HG03565 (cell line): ENCODE results near the gene SNRPF.

ENCODE experiments used
- ATAC-seq: cut with Tn5 transposase; IDR thresholded peaks from one replicate; pipeline ENCODE4 v1.9.1; 2021; ENCODE audit warnings: mild to moderate bottlenecking, moderate library complexity; ENCODE audit not compliant: unreplicated experiment

The SNRPF gene

GRCh38 chr12:95859344-95859816 lies 628 bp downstream of the SNRPF start:
- ATAC-seq = no peak

GRCh38 chr12:95859947-95860850 lies 1.4 kb downstream of the SNRPF start:
- ATAC-seq = no peak

DNA sequence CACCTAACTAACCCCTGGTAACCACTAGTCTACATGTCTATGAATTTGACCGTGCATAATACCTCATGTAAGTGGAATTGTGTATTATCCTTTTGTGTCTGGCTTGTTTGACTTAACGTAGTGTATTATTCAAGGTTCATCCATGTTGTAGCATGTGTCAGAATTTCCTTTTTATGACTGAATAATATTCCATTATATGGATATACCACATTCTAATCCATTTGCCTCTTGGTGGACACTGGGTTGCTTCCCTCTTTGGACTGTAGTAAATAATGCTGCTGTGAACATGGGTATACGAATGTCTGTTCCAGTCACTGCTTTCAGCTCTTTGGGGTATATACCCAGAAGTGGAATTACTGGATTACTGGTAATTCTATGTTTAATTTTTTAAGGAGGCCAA lies 3.3 kb downstream of the SNRPF start:
- ATAC-seq = no peak

- no peak for ATAC-seq
Observed at GRCh38 chr12:95863337-95863736, 4.6 kb downstream of the SNRPF start.

DNA sequence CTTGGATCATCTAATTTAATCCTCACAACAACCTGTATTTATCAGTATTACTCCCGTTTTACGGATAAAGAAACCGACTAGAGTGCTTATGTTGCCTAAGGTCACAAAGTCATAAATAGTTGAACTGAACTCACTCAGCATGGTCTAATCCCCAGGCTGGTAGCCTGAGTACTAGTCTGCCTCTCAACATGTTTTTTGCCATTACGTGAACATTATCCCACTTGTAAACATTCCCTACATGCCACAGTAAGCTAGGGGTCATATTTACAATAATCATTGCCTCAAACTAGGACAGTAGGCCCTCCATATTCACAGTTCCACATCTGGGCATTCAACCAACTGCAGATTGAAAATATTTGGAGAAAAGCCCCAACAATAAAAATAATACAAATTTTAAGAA lies 12.1 kb downstream of the SNRPF start:
- ATAC-seq = no peak

GRCh38 chr12:95874452-95874851 lies 15.7 kb downstream of the SNRPF start:
- ATAC-seq = no peak

GRCh38 chr12:95877622-95878021 lies 18.9 kb downstream of the SNRPF start:
- no peak for ATAC-seq

- ATAC-seq = no peak
Observed at GRCh38 chr12:95880895-95881294, 22.1 kb downstream of the SNRPF start.

- no peak for ATAC-seq
Observed at GRCh38 chr12:95881331-95881955, 22.7 kb downstream of the SNRPF start.

DNA sequence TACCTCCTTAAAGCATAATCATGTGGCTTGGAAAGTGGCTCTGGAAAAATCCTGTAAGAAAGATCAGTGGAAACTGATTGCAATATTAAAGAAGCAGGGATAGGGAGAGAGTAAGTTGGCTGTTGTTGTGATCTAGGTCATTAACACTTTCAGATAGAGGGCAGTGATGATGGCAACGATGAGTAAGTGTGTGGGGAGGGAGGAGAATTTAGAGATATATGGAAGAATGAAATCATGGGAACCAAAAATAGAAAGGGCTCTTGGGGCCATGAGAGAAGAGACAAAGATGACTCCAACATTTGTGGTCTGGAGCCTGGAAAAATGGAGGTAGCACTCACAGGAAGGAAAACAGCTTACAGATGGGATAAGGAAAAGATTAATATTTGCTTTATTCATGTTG lies 23.3 kb downstream of the SNRPF start:
- no peak for ATAC-seq

DNA sequence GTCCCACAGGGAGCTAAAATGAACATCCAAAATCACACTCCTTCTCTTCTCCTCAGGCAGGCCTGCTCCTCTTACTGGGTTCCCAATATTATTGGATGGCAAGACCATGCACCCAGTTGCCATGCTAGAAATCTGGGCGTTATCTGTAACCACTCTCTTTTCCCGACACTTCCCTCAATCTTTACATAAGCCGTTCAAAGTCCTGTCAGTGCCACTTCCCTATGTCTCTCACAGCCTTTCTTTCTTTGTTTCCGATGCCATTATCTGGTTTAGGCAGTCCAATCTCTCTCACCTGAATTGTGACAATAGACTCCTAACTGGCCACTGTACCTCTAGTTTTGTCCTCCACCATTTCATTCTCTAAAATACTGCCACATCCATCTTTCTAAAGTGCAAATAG lies 24.1 kb downstream of the SNRPF start:
- ATAC-seq = no peak

DNA sequence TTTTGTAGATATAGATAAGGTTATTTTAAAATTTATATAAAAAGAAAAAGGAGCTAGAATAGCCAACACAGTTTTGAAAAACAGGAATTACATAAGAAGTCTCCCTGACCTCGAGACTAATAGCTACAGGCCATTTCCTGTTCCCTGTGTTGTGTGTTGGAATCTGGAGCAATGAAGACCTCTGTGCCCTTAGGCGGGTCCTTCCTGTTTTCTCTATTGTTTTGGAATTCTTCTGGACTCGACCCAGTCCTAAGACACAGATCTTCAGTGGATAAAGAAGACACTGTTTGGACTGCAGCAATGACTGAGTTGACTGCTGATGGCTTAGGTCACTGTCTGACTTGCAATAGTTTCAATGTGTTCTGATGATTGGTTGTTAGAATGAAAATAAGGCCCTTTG lies 26.2 kb downstream of the SNRPF start:
- ATAC-seq = no peak

DNA sequence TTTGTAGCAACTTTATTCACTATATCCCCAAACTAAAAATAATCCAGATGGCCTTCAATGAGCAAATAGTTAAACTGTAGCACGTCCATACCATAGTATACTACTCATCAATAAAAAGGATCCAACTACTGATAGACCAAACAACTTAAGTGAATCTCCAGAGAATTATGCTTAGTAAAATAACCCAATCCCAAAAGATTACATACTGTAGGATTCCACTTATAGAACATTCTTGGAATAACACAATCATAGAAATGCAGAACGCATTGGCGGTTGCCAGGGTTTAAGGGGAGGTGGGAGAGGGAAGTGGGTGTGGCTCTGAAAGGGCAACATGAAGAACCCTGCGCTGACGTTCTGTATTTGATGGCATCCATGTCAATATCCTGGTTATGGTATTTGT lies 28.6 kb downstream of the SNRPF start:
- no peak for ATAC-seq

DNA sequence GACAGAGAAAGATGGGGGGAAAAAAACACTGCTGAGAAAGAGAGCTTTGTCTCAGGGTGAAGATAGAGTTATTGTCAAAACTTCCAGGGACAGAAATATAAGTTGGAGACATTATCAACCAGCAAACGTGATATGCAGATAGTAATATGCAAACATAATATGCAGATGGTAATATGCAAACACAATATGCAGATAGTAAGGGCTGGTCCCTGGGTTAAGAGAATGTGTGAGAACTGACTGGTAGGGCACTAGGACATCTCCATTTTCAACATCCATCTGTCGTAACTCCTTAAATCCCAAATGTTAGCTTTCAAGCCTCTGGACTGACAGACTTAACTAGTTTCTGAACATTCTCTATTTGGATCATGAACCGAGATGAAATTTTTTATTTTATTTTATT lies 32.2 kb downstream of the SNRPF start:
- ATAC-seq = no peak

DNA sequence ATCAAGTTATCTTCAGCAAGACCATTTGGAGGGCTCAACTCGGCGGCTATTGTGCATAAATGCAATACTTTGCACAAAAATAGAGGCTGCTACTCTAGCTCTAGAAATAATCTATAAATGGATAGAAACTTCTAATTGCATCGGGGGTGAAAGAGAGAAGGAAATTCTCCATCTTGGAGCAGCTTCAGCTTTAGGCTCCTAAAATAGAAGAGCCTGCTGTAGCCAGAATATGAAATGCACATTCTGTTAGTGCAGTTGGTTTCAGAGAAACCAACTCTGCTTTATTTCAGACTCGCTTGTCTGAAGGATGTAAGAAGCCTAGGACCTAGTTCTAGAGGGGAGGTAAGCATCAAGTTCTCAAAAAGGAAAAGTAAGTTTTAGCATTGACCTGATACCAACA lies 38.1 kb downstream of the SNRPF start:
- ATAC-seq = no peak

DNA sequence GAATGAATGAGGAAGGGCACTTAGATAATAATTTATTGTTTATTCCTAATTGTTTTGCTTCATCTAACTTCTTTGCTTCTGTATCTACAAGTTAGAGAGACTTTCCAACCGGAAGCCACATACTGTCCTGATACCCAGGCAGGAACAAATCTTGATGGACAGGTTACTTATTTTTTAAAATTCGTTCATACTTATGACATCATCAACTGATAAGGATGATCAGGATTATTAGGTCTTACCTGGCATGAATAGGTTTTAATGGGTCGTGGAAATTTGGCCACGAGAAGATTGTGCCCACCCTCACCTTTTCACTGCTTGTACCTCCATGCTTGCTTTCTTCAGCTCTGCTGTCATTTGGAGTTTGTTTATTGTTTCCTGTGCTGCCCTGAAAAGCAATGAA lies 39.3 kb downstream of the SNRPF start:
- no peak for ATAC-seq

DNA sequence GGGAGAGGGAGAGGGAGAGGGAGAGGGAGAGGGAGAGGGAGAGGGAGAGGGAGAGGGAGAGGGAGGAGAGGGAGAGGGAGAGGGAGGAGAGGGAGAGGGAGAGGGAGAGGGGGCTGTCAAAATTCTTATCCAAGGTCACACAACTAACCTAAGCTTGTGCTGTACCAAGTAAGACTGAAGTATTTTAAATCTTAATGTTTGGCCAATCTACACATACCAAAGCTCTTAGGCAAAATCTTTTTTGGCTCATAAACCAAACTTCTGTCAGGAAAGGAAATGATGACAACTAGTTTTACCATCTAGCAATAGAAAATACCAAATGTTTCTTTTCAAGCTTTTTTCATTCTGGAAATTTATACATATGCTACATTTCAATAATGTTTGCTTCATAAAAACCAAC lies 49.8 kb downstream of the SNRPF start:
- ATAC-seq = no peak

GRCh38 chr12:95909871-95910270 lies 51.1 kb downstream of the SNRPF start:
- ATAC-seq = no peak
